Upper lobe of left lung (tissue), 4 donors: ENCODE results near the gene SERPINB6.
"Not testable (repeated sequence)": the region's sequence is repeated elsewhere in the genome, so short reads cannot be mapped to it uniquely, and the experiment has no call there.

Experiments used
- CTCF ChIP-seq, 6 experiments: fragments of 450-650 bp in 4 of 6; fragments of 200-600 bp in 2 of 6; sonication (generic) in 2 of 6; IDR thresholded peaks; one replicate each; pipeline ENCODE4 v1.5.1; 2016 to 2019; ENCODE audit warnings: antibody characterized with exemption in 6 of 6
- EP300 ChIP-seq, 4 donors: sonication (generic); formaldehyde crosslinking; IDR thresholded peaks; one replicate each; pipeline ENCODE4 v1.5.1; 2017; ENCODE audit warnings: antibody characterized with exemption in 4 of 4, control low read depth in 2 of 4
- POLR2A ChIP-seq, 4 donors: fragments of 450-650 bp; IDR thresholded peaks; one replicate each; pipeline ENCODE4 v1.5.1; 2016 to 2017; ENCODE audit warnings: antibody characterized with exemption in 4 of 4, mild to moderate bottlenecking in 2 of 4
- POLR2AphosphoS5 ChIP-seq, 2 donors: sonication (generic); formaldehyde crosslinking; IDR thresholded peaks; one replicate each; pipeline ENCODE4 v1.5.1; 2017; ENCODE audit warnings: antibody characterized with exemption in 2 of 2

DNA sequence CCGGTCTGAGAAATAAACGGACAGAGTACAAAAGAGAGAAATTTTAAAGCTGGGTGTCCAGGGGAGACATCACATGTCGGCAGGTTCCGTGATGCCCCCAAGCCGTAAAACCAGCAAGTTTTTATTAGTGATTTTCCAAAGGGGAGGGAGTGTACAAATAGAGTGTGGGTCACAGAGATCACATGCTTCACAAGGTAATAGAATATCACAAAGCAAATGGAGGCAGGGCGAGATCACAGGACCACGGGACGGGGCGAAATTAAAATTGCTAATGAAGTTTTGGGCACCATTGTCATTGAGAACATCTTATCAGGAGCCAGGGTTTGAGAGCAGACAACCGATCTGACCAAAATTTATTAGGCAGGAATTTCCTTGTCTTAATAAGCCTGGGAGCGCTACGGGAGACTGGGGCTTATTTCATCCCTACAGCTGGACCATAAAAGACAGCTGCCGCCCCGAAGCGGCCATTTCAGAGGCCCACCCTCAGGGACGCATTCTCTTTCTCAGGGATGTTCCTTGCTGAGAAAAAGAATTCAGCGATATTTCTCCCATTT lies 37.4 kb upstream of the SERPINB6 start:
- not testable (repeated sequence) for TF ChIP-seq CTCF, POLR2A, EP300, POLR2AphosphoS5 (IDR thresholded peaks at IDR 0.05)
